HepG2 (cell line): Measurements from ENCODE around the gene ACADSB. TPM values are rescaled to one million over a fixed set of nuclear protein-coding genes. Genes with fewer than 3 reads are reported as not detected.
A peak's percentile ranks its signal among the peaks of the same experiment; 100 is the strongest.

ENCODE experiments used
- AGO2 ChIP-seq: fragments of 200-400 bp; formaldehyde crosslinking; optimal IDR thresholded peaks from 2 replicates; pipeline ENCODE3; 2017; ENCODE audit warnings: mild to moderate bottlenecking, low read depth, low read length, moderate library complexity
- ARNT2 ChIP-seq: sonication (generic); formaldehyde crosslinking; IDR thresholded peaks from 2 replicates; pipeline ENCODE4 v1.8.0; 2022; ENCODE audit warnings: mild to moderate bottlenecking, low read depth, missing genetic modification reagents, moderate library complexity
- CEBPB ChIP-seq: IDR thresholded peaks from 2 replicates; pipeline ENCODE4 v1.6.1; 2011; ENCODE audit warnings: low read depth, low read length, improper control_type of control experiment, borderline replicate concordance
- DR1 ChIP-seq: sonication (generic); formaldehyde crosslinking; IDR thresholded peaks from 2 replicates; pipeline ENCODE4 v1.8.0; 2021; ENCODE audit warnings: mild to moderate bottlenecking, missing genetic modification reagents, inconsistent platforms
- HNRNPK ChIP-seq: fragments of 200-400 bp; formaldehyde crosslinking; IDR thresholded peaks from 2 replicates; pipeline ENCODE4 v1.6.1; 2018; ENCODE audit warnings: low read length, low read depth, moderate library complexity, mild to moderate bottlenecking; ENCODE audit not compliant: poor library complexity, severe bottlenecking
- RXRA ChIP-seq: sonication (generic); formaldehyde crosslinking; IDR thresholded peaks from 2 replicates; pipeline ENCODE4 v1.5.1; 2020; ENCODE audit warnings: missing genetic modification reagents
- SOX13 ChIP-seq, 3 experiments: fragments of 450-650 bp in 1 of 3; sonication (generic) in 1 of 3; formaldehyde crosslinking in 1 of 3; IDR thresholded peaks in 2 of 3; conservative IDR thresholded peaks in 1 of 3; 2 replicates each; pipeline versions ENCODE4 v1.5.0 to v1.6.1; 2016 to 2020; ENCODE audit warnings: antibody characterized with exemption in 1 of 3, mild to moderate bottlenecking in 1 of 3, missing compliant biosample characterization in 1 of 3, missing genetic modification reagents in 1 of 3, moderate library complexity in 1 of 3
- ZNF34 ChIP-seq: sonication (generic); formaldehyde crosslinking; IDR thresholded peaks from 2 replicates; pipeline ENCODE4 v1.4.0; 2020; ENCODE audit warnings: mild to moderate bottlenecking, missing genetic modification reagents, borderline replicate concordance
- ZNF75D ChIP-seq: sonication (generic); formaldehyde crosslinking; IDR thresholded peaks from 2 replicates; pipeline ENCODE4 v1.8.1; 2023; ENCODE audit warnings: missing genetic modification reagents, mild to moderate bottlenecking, borderline replicate concordance
- ZNF790 ChIP-seq: sonication (generic); formaldehyde crosslinking; IDR thresholded peaks from 2 replicates; pipeline ENCODE4 v1.8.0; 2022; ENCODE audit warnings: missing genetic modification reagents, mild to moderate bottlenecking, borderline replicate concordance
- ZNF891 ChIP-seq: sonication (generic); formaldehyde crosslinking; IDR thresholded peaks from 2 replicates; pipeline ENCODE4 v1.5.0; 2020; ENCODE audit warnings: mild to moderate bottlenecking, missing genetic modification reagents
- polyA plus RNA-seq, 8 experiments: library from polyadenylated mRNA; depleted of rRNA in 3 of 8; stranded (reverse) in 7 of 8; unstranded in 1 of 8; fragments of >200 nt; fragmentation: Illumina TruSeq in 4 of 8; extraction: Trizol in 4 of 8; gene quantifications; 2 replicates each; pipeline versions ENCODE4 v1.2.1 to v1.2.3, GENCODE V29; 2011 to 2016; ENCODE audit warnings: low read depth in 4 of 8, missing spikeins in 1 of 8, mixed read lengths in 1 of 8; ENCODE audit not compliant: insufficient read depth in 1 of 8
- total RNA-seq, 5 experiments: library from RNA; depleted of rRNA; stranded (reverse); fragments of >200 nt; fragmentation: Illumina TruSeq; extraction: Trizol; gene quantifications; 2 replicates each; pipeline ENCODE4 v1.2.3, GENCODE V29; 2016; ENCODE audit warnings: low read depth in 1 of 5
- TF ChIP-seq, protein P1 (sequence below): sonication (generic); formaldehyde crosslinking; IDR thresholded peaks from 2 replicates; pipeline ENCODE4 v1.5.1; 2020; ENCODE audit warnings: mild to moderate bottlenecking, missing genetic modification reagents, borderline replicate concordance
- TF ChIP-seq, protein P2 (sequence below): sonication (generic); formaldehyde crosslinking; IDR thresholded peaks from 2 replicates; pipeline ENCODE4 v1.4.0; 2020; ENCODE audit warnings: mild to moderate bottlenecking, missing genetic modification reagents
- TF ChIP-seq, protein P3 (sequence below): sonication (generic); formaldehyde crosslinking; conservative IDR thresholded peaks from 2 replicates; pipeline ENCODE4 v1.8.1; 2023; ENCODE audit warnings: missing genetic modification reagents
- TF ChIP-seq, protein P4 (sequence below): sonication (generic); formaldehyde crosslinking; IDR thresholded peaks from 2 replicates; pipeline ENCODE4 v1.8.0; 2022; ENCODE audit warnings: mild to moderate bottlenecking, missing genetic modification reagents
- TF ChIP-seq, protein P5 (sequence below): sonication (generic); formaldehyde crosslinking; IDR thresholded peaks from 2 replicates; pipeline ENCODE4 v1.8.0; 2022; ENCODE audit warnings: mild to moderate bottlenecking, missing genetic modification reagents, borderline replicate concordance

Gene ACADSB
- total and polyA plus RNA-seq, 2 of the 13 experiments (the other 11 are each of a cell fraction or from before 2014, with no cell fraction given): 80.0 to 87.6 TPM

DNA sequence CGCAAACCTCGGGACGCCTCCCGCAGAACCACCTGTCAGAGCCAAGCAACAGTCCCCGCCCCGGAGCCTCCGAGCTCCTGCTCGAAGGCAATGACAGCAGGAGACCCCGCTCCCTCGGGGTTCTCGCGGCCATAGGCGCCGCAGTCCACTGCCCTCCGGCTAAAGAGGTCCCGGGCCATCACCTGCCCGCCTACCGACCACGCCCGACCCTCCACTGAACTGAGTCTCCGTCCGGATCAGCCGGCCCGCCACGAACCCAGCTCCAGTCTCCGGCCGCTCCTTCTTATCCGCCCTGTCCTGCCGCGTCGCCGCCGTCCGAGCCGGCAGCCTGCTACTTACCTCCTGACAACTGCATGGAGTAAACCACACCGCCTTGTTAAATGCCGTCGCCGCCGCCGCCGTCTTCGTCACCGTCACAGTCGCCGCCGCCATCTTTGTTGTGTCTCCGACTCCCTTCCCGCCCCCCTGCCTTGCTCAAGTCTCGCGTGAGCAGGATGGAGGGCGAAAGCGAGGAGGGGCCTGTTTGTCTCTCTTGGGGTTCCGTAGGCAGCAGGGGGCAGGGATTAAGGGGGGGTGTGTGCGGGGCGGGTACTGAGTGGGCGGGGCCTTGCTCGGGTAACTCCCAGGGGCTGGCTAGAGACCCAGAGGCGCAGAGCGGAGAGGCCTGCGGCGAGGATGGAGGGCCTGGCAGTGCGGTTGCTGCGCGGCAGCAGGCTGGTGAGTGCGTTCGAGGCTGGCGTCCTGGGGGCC is at the start of gene ACADSB, which contains the start of gene IKZF5 (continued):
- TF ChIP-seq, protein P1, sequence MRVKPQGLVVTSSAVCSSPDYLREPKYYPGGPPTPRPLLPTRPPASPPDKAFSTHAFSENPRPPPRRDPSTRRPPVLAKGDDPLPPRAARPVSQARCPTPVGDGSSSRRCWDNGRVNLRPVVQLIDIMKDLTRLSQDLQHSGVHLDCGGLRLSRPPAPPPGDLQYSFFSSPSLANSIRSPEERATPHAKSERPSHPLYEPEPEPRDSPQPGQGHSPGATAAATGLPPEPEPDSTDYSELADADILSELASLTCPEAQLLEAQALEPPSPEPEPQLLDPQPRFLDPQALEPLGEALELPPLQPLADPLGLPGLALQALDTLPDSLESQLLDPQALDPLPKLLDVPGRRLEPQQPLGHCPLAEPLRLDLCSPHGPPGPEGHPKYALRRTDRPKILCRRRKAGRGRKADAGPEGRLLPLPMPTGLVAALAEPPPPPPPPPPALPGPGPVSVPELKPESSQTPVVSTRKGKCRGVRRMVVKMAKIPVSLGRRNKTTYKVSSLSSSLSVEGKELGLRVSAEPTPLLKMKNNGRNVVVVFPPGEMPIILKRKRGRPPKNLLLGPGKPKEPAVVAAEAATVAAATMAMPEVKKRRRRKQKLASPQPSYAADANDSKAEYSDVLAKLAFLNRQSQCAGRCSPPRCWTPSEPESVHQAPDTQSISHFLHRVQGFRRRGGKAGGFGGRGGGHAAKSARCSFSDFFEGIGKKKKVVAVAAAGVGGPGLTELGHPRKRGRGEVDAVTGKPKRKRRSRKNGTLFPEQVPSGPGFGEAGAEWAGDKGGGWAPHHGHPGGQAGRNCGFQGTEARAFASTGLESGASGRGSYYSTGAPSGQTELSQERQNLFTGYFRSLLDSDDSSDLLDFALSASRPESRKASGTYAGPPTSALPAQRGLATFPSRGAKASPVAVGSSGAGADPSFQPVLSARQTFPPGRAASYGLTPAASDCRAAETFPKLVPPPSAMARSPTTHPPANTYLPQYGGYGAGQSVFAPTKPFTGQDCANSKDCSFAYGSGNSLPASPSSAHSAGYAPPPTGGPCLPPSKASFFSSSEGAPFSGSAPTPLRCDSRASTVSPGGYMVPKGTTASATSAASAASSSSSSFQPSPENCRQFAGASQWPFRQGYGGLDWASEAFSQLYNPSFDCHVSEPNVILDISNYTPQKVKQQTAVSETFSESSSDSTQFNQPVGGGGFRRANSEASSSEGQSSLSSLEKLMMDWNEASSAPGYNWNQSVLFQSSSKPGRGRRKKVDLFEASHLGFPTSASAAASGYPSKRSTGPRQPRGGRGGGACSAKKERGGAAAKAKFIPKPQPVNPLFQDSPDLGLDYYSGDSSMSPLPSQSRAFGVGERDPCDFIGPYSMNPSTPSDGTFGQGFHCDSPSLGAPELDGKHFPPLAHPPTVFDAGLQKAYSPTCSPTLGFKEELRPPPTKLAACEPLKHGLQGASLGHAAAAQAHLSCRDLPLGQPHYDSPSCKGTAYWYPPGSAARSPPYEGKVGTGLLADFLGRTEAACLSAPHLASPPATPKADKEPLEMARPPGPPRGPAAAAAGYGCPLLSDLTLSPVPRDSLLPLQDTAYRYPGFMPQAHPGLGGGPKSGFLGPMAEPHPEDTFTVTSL: peak; percentile 46; the same call in 1 of the 2 replicates
- TF ChIP-seq, protein P2, sequence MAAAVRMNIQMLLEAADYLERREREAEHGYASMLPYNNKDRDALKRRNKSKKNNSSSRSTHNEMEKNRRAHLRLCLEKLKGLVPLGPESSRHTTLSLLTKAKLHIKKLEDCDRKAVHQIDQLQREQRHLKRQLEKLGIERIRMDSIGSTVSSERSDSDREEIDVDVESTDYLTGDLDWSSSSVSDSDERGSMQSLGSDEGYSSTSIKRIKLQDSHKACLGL (CRISPR knock-in tag): peak; percentile 65; the same call in 1 of the 2 replicates
- TF ChIP-seq AGO2 (peak; percentile 68), CEBPB (no peak), ARNT2 (CRISPR knock-in tag) (peak; percentile 96), HNRNPK (peak; percentile 42), ZNF790 (CRISPR knock-in tag) (peak; percentile 71; the same call in 1 of the 2 replicates), RXRA (CRISPR knock-in tag) (peak; percentile 9), DR1 (CRISPR knock-in tag) (no peak; the same call in 1 of the 2 replicates), ZNF891 (CRISPR knock-in tag) (0 out of 2 replicates have a peak, but pooled peaks have one; percentile 44), ZNF75D (CRISPR knock-in tag) (no peak), SOX13 (IDR thresholded peaks at IDR 0.05) (no peak), SOX13 (CRISPR knock-in tag; conservative IDR thresholded peaks at IDR 0.05 in 1 of 2, IDR thresholded peaks at IDR 0.05 in 1 of 2) (peak in 1 of 2 experiments; percentile 49; a peak in 1 of 4 replicates), ZNF34 (CRISPR knock-in tag) (no peak)
- TF ChIP-seq, protein P3, sequence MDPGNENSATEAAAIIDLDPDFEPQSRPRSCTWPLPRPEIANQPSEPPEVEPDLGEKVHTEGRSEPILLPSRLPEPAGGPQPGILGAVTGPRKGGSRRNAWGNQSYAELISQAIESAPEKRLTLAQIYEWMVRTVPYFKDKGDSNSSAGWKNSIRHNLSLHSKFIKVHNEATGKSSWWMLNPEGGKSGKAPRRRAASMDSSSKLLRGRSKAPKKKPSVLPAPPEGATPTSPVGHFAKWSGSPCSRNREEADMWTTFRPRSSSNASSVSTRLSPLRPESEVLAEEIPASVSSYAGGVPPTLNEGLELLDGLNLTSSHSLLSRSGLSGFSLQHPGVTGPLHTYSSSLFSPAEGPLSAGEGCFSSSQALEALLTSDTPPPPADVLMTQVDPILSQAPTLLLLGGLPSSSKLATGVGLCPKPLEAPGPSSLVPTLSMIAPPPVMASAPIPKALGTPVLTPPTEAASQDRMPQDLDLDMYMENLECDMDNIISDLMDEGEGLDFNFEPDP (CRISPR knock-in tag): 0 out of 2 replicates have a peak, but pooled peaks have one; percentile 49
- TF ChIP-seq, protein P4, sequence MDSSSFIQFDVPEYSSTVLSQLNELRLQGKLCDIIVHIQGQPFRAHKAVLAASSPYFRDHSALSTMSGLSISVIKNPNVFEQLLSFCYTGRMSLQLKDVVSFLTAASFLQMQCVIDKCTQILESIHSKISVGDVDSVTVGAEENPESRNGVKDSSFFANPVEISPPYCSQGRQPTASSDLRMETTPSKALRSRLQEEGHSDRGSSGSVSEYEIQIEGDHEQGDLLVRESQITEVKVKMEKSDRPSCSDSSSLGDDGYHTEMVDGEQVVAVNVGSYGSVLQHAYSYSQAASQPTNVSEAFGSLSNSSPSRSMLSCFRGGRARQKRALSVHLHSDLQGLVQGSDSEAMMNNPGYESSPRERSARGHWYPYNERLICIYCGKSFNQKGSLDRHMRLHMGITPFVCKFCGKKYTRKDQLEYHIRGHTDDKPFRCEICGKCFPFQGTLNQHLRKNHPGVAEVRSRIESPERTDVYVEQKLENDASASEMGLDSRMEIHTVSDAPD (CRISPR knock-in tag): no peak
- TF ChIP-seq, protein P5, sequence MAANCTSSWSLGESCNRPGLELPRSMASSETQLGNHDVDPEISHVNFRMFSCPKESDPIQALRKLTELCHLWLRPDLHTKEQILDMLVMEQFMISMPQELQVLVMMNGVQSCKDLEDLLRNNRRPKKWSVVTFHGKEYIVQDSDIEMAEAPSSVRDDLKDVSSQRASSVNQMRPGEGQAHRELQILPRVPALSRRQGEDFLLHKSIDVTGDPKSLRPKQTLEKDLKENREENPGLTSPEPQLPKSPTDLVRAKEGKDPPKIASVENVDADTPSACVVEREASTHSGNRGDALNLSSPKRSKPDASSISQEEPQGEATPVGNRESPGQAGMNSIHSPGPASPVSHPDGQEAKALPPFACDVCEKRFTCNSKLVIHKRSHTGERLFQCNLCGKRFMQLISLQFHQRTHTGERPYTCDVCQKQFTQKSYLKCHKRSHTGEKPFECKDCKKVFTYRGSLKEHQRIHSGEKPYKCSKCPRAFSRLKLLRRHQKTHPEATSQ: no peak
